ENCODE data around the gene OCEL1. TPM values are rescaled to one million over a fixed set of nuclear protein-coding genes. Genes with fewer than 3 reads are reported as not detected.

OCEL1 gene
- total RNA-seq, 1 donor from 2014 or later: 22.3 TPM

GRCh38 chr19:17262557-17262956 is 36.5 kb downstream of the OCEL1 start:
- H3K4me1 Mint-ChIP-seq (ENCODE audit: low read depth): peaks cover 8% of the 10 kb centered on the region
- H3K27ac Mint-ChIP-seq (ENCODE audit: unreplicated experiment): no peak overlapping the region
- DNase-seq (ENCODE audit: low spot score): no peak
- peaks cover 4% of the 10 kb centered on the region for H3K9me3 Mint-ChIP-seq (ENCODE audit: low read depth)
- no peak overlapping the region for H3K4me3 Mint-ChIP-seq (ENCODE audit: unreplicated experiment)
- peaks cover 2% of the 10 kb centered on the region for H3K27me3 Mint-ChIP-seq (ENCODE audit: low read depth)
- no peaks in the 10 kb centered on the region for H3K36me3 Mint-ChIP-seq (ENCODE audit: low read depth)
- TF ChIP-seq CTCF (IDR thresholded peaks at IDR 0.05): no peak

GRCh38 chr19:17263712-17264640 is 38.0 kb downstream of the OCEL1 start:
- H3K36me3 Mint-ChIP-seq (ENCODE audit: low read depth): no peaks in the 10 kb centered on the region
- no peak for DNase-seq (ENCODE audit: low spot score)
- peaks cover 2% of the 10 kb centered on the region for H3K27me3 Mint-ChIP-seq (ENCODE audit: low read depth)
- no peak for TF ChIP-seq CTCF (IDR thresholded peaks at IDR 0.05)
- no peak overlapping the region for H3K27ac Mint-ChIP-seq (ENCODE audit: unreplicated experiment)
- peaks cover 4% of the 10 kb centered on the region for H3K9me3 Mint-ChIP-seq (ENCODE audit: low read depth)
- H3K4me3 Mint-ChIP-seq (ENCODE audit: unreplicated experiment): no peak overlapping the region
- peaks cover 19% of the 10 kb centered on the region for H3K4me1 Mint-ChIP-seq (ENCODE audit: low read depth)

- no peak within 1 kb of the TSS for H3K4me3 Mint-ChIP-seq (ENCODE audit: unreplicated experiment)
- DNase-seq (ENCODE audit: low spot score): no peak
- H3K9me3 Mint-ChIP-seq (ENCODE audit: low read depth): peaks cover 4% of the 10 kb centered on the region
- no peak for TF ChIP-seq CTCF (IDR thresholded peaks at IDR 0.05)
- no peak within 1 kb of the TSS for H3K27ac Mint-ChIP-seq (ENCODE audit: unreplicated experiment)
- peaks cover 19% of the 10 kb centered on the region for H3K4me1 Mint-ChIP-seq (ENCODE audit: low read depth)
- no peaks in the 10 kb centered on the region for H3K36me3 Mint-ChIP-seq (ENCODE audit: low read depth)
- H3K27me3 Mint-ChIP-seq (ENCODE audit: low read depth): peaks cover 2% of the 10 kb centered on the region
Measured at GRCh38 chr19:17264641-17264979, 38.6 kb downstream of the OCEL1 start, which contains the start of gene USHBP1. Gene USHBP1, minus strand, starts transcription at chr19:17264745. Its CDS starts 446 bp downstream, at chr19:17264299.

- peaks cover 16% of the 10 kb centered on the region for H3K4me1 Mint-ChIP-seq (ENCODE audit: low read depth)
- no peak overlapping the region for H3K4me3 Mint-ChIP-seq (ENCODE audit: unreplicated experiment)
- no peak for DNase-seq (ENCODE audit: low spot score)
- peaks cover 2% of the 10 kb centered on the region for H3K36me3 Mint-ChIP-seq (ENCODE audit: low read depth)
- no peaks in the 10 kb centered on the region for H3K27me3 Mint-ChIP-seq (ENCODE audit: low read depth)
- no peak overlapping the region for H3K27ac Mint-ChIP-seq (ENCODE audit: unreplicated experiment)
- H3K9me3 Mint-ChIP-seq (ENCODE audit: low read depth): peaks cover 4% of the 10 kb centered on the region
- TF ChIP-seq CTCF (IDR thresholded peaks at IDR 0.05): no peak
Measured at GRCh38 chr19:17266026-17266425, 40.0 kb downstream of the OCEL1 start.

GRCh38 chr19:17266589-17266974 is 40.6 kb downstream of the OCEL1 start:
- Mint-ChIP-seq H3K36me3 (ENCODE audit: low read depth) (peaks cover 6% of the 10 kb centered on the region), H3K27ac (ENCODE audit: unreplicated experiment) (peak overlapping the region; percentile 97), H3K27me3 (ENCODE audit: low read depth) (no peaks in the 10 kb centered on the region), H3K4me1 (ENCODE audit: low read depth) (peaks cover 16% of the 10 kb centered on the region), H3K4me3 (ENCODE audit: unreplicated experiment) (no peak overlapping the region), H3K9me3 (ENCODE audit: low read depth) (peaks cover 4% of the 10 kb centered on the region)
- TF ChIP-seq CTCF (IDR thresholded peaks at IDR 0.05): no peak
- DNase-seq (ENCODE audit: low spot score): no peak
